Naive thymus-derived CD4-positive, alpha-beta T cell (primary cell): ENCODE measurements around the gene TENM4. TPM values are rescaled to one million over a fixed set of nuclear protein-coding genes. Genes with fewer than 3 reads are reported as not detected.
"Not testable (repeated sequence)": the region's sequence is repeated elsewhere in the genome, so short reads cannot be mapped to it uniquely, and the experiment has no call there.

Experiments used
- ATAC-seq: fragments of 150-1000 bp; cut with Tn5 transposase; 2 replicates; pipeline ENCODE4 v1.10.0; 2021; ENCODE audit warnings: mild to moderate bottlenecking, moderate library complexity
- CTCF ChIA-PET: fragments of 350-600 bp; sonication (Branson Sonifier 250); formaldehyde crosslinking; loops from one replicate; lab custom pipeline; 2021; ENCODE audit warnings: antibody characterized with exemption; lab: Charles Lee
- POLR2A ChIA-PET: fragments of 350-600 bp; sonication (Branson Sonifier 250); formaldehyde crosslinking; loops from one replicate; lab custom pipeline; 2021; ENCODE audit warnings: antibody characterized with exemption, inconsistent platforms; lab: Charles Lee
- DNase-seq, 9 donors: peaks; one replicate each; pipeline versions ENCODE4 v3.0.0 to v3.0.0-alpha.2; 2020 to 2022; ENCODE audit warnings: mixed read lengths in 1 of 9
- H3K27ac ChIP-seq: one replicate; pipeline ENCODE4 v1.7.0; 2013; ENCODE audit warnings: mild to moderate bottlenecking, low read depth, low read length, moderate library complexity
- H3K27me3 ChIP-seq, 2 donors: one replicate each; pipeline ENCODE4 v1.7.0; 2013; ENCODE audit warnings: low read length in 2 of 2, mild to moderate bottlenecking in 2 of 2, moderate library complexity in 2 of 2; ENCODE audit not compliant: control insufficient read depth in 2 of 2, insufficient read depth in 2 of 2
- H3K36me3 ChIP-seq, 3 experiments: 1 replicate in 2 of 3; 2 replicates in 1 of 3; pipeline ENCODE4 v1.7.0; 2013; ENCODE audit warnings: low read length in 3 of 3, mild to moderate bottlenecking in 3 of 3, moderate library complexity in 1 of 3; ENCODE audit not compliant: insufficient read depth in 3 of 3, control insufficient read depth in 2 of 3
- H3K4me1 ChIP-seq, 2 donors: one replicate each; pipeline ENCODE4 v1.7.0; 2013; ENCODE audit warnings: low read length in 2 of 2, mild to moderate bottlenecking in 2 of 2, moderate library complexity in 1 of 2; ENCODE audit not compliant: control insufficient read depth in 2 of 2, insufficient read depth in 2 of 2
- H3K4me3 ChIP-seq: 2 replicates; pipeline ENCODE4 v1.7.0; 2013; ENCODE audit warnings: mild to moderate bottlenecking, low read length
- H3K9me3 ChIP-seq, 3 experiments: 1 replicate in 2 of 3; 2 replicates in 1 of 3; pipeline ENCODE4 v1.7.0; 2013; ENCODE audit warnings: low read length in 3 of 3; ENCODE audit not compliant: control insufficient read depth in 2 of 3
- H3K27ac Mint-ChIP-seq, 9 donors: one replicate each; pipeline ENCODE4 v1.8.0; 2020 to 2022; ENCODE audit warnings: mixed read lengths in 9 of 9, mild to moderate bottlenecking in 8 of 9, moderate library complexity in 5 of 9, inconsistent platforms in 2 of 9
- H3K27me3 Mint-ChIP-seq, 5 donors: one replicate each; pipeline ENCODE4 v1.8.0; 2021 to 2022; ENCODE audit warnings: mixed read lengths in 5 of 5, mild to moderate bottlenecking in 1 of 5
- H3K36me3 Mint-ChIP-seq, 5 donors: one replicate each; pipeline ENCODE4 v1.8.0; 2020 to 2022; ENCODE audit warnings: mixed read lengths in 5 of 5, mild to moderate bottlenecking in 3 of 5, inconsistent platforms in 1 of 5
- H3K4me1 Mint-ChIP-seq, 7 donors: one replicate each; pipeline ENCODE4 v1.8.0; 2020 to 2022; ENCODE audit warnings: mixed read lengths in 7 of 7, mild to moderate bottlenecking in 3 of 7, inconsistent platforms in 1 of 7
- H3K4me3 Mint-ChIP-seq, 10 donors: one replicate each; pipeline ENCODE4 v1.8.0; 2020 to 2022; ENCODE audit warnings: mild to moderate bottlenecking in 10 of 10, mixed read lengths in 10 of 10, moderate library complexity in 6 of 10, inconsistent platforms in 2 of 10
- H3K9me3 Mint-ChIP-seq, 11 donors: one replicate each; pipeline ENCODE4 v1.8.0; 2020 to 2022; ENCODE audit warnings: mixed read lengths in 11 of 11, mild to moderate bottlenecking in 4 of 11, inconsistent platforms in 1 of 11, moderate library complexity in 1 of 11
- intact Hi-C, 2 donors: fragments of 100-400 bp; cut with micrococcal nuclease; formaldehyde crosslinking; loops; one replicate each; pipeline ENCODE4 v1.15.1; 2023
- polyA plus RNA-seq, 2 donors: library from polyadenylated mRNA; unstranded; fragments of 300-500 nt; fragmentation: Illumina TruSeq; gene quantifications; one replicate each; pipeline ENCODE4 v1.2.3, GENCODE V29; 2021
- total RNA-seq, 6 experiments: library from RNA in 5 of 6; stranded (reverse) in 5 of 6; gene quantifications; 1 replicate in 5 of 6; 2 replicates in 1 of 6; pipeline ENCODE4 v1.2.3 and lab custom pipeline; 2021 to 2026

TENM4 gene
- total and polyA plus RNA-seq, 7 experiments from 2014 or later: 0.32 to 0.47 TPM; not detected in 5

GRCh38 chr11:78985663-78986062 lies 455.2 kb downstream of the TENM4 start:
- Histone ChIP-seq H3K36me3 (no peaks in the 10 kb centered on the region), H3K27ac (no peak overlapping the region), H3K9me3 (no peaks in the 10 kb centered on the region), H3K4me1 (no peaks in the 10 kb centered on the region), H3K27me3 (no peaks in the 10 kb centered on the region), H3K4me3 (no peak overlapping the region)
- intact Hi-C loops: no loop called here
- H3K36me3 Mint-ChIP-seq: no peaks in the 10 kb centered on the region
- DNase-seq (no peak), ATAC-seq (no peak)
- no peak overlapping the region for H3K27ac Mint-ChIP-seq
- ChIA-PET POLR2A (no interaction called here), CTCF (no interaction called here)
- H3K4me1 Mint-ChIP-seq: no peaks in the 10 kb centered on the region
- H3K4me3 Mint-ChIP-seq: no peak overlapping the region
- peaks cover 0 to 26% (median 7%) of the 10 kb centered on the region in 5 donors for H3K27me3 Mint-ChIP-seq
- H3K9me3 Mint-ChIP-seq: peaks cover 0 to 2% (median 0%) of the 10 kb centered on the region in 11 donors

GRCh38 chr11:78982473-78982872 lies 458.4 kb downstream of the TENM4 start:
- Histone ChIP-seq H3K27me3 (no peaks in the 10 kb centered on the region), H3K27ac (no peak overlapping the region), H3K4me1 (no peaks in the 10 kb centered on the region), H3K36me3 (no peaks in the 10 kb centered on the region), H3K9me3 (no peaks in the 10 kb centered on the region), H3K4me3 (no peak overlapping the region)
- Mint-ChIP-seq H3K27me3 (peaks cover 0 to 29% (median 8%) of the 10 kb centered on the region in 5 donors), H3K9me3 (peaks cover 0 to 7% (median under 1%) of the 10 kb centered on the region in 11 donors), H3K4me1 (no peaks in the 10 kb centered on the region), H3K4me3 (no peak overlapping the region), H3K27ac (no peak overlapping the region), H3K36me3 (peaks cover 0 to under 1% (median 0%) of the 10 kb centered on the region in 5 donors)
- intact Hi-C loops: no loop called here
- no peak for DNase-seq
- CTCF ChIA-PET: no interaction called here
- POLR2A ChIA-PET: no interaction called here
- no peak for ATAC-seq

- H3K9me3 Mint-ChIP-seq: peaks cover 0 to 10% (median 2%) of the 10 kb centered on the region in 11 donors
- H3K4me3 Mint-ChIP-seq: no peak overlapping the region
- peaks cover 0 to 31% (median 6%) of the 10 kb centered on the region in 5 donors for H3K27me3 Mint-ChIP-seq
- peaks cover 0 to 4% (median 0%) of the 10 kb centered on the region in 5 donors for H3K36me3 Mint-ChIP-seq
- DNase-seq: no peak
- ATAC-seq: no peak
- ChIA-PET CTCF (no interaction called here), POLR2A (no interaction called here)
- no peaks in the 10 kb centered on the region for H3K9me3 ChIP-seq
- no peaks in the 10 kb centered on the region for H3K4me1 Mint-ChIP-seq
- no peaks in the 10 kb centered on the region for H3K4me1 ChIP-seq
- H3K36me3 ChIP-seq: no peaks in the 10 kb centered on the region
- H3K27ac Mint-ChIP-seq: no peak overlapping the region
- no peak overlapping the region for H3K4me3 ChIP-seq
- intact Hi-C loops: no loop called here
- no peaks in the 10 kb centered on the region for H3K27me3 ChIP-seq
- no peak overlapping the region for H3K27ac ChIP-seq
These were observed 459.7 kb downstream of the TENM4 start for GRCh38 chr11:78981153-78981552.

- Histone ChIP-seq H3K36me3 (no peaks in the 10 kb centered on the region), H3K4me1 (no peaks in the 10 kb centered on the region), H3K4me3 (no peak overlapping the region), H3K9me3 (no peaks in the 10 kb centered on the region), H3K27ac (no peak overlapping the region), H3K27me3 (no peaks in the 10 kb centered on the region)
- peaks cover 0 to 4% (median 0%) of the 10 kb centered on the region in 5 donors for H3K36me3 Mint-ChIP-seq
- ChIA-PET POLR2A (no interaction called here), CTCF (no interaction called here)
- H3K4me1 Mint-ChIP-seq: no peaks in the 10 kb centered on the region
- ATAC-seq (no peak), DNase-seq (no peak)
- H3K4me3 Mint-ChIP-seq: no peak overlapping the region
- peaks cover 0 to 24% (median 7%) of the 10 kb centered on the region in 5 donors for H3K27me3 Mint-ChIP-seq
- intact Hi-C loops: no loop called here
- H3K27ac Mint-ChIP-seq: no peak overlapping the region
- peaks cover 0 to 10% (median 2%) of the 10 kb centered on the region in 11 donors for H3K9me3 Mint-ChIP-seq
These were observed 462.0 kb downstream of the TENM4 start for GRCh38 chr11:78978831-78979230.

GRCh38 chr11:78977848-78978247 lies 463.0 kb downstream of the TENM4 start:
- CTCF ChIA-PET, H3K4me3 Mint-ChIP-seq, H3K27ac ChIP-seq, H3K4me3 ChIP-seq, H3K36me3 ChIP-seq, H3K27me3 ChIP-seq, H3K27ac Mint-ChIP-seq, H3K4me1 ChIP-seq, H3K9me3 ChIP-seq, intact Hi-C loops, H3K36me3 Mint-ChIP-seq, H3K9me3 Mint-ChIP-seq, H3K4me1 Mint-ChIP-seq, DNase-seq, POLR2A ChIA-PET, ATAC-seq: not testable (repeated sequence)
- peaks cover 0 to 16% (median 10%) of the 10 kb centered on the region in 5 donors for H3K27me3 Mint-ChIP-seq

- no peak overlapping the region for H3K27ac ChIP-seq
These were observed 463.8 kb downstream of the TENM4 start for GRCh38 chr11:78977009-78977408.

GRCh38 chr11:78975081-78975480 lies 465.7 kb downstream of the TENM4 start:
- DNase-seq (no peak), ATAC-seq (no peak)
- Mint-ChIP-seq H3K36me3 (peaks cover 0 to 4% (median 0%) of the 10 kb centered on the region in 5 donors), H3K27ac (no peak overlapping the region), H3K4me3 (no peak overlapping the region), H3K9me3 (peaks cover 0 to 10% (median 2%) of the 10 kb centered on the region in 11 donors), H3K27me3 (peaks cover 0 to 17% (median 8%) of the 10 kb centered on the region in 5 donors), H3K4me1 (no peaks in the 10 kb centered on the region)
- H3K36me3 ChIP-seq: no peaks in the 10 kb centered on the region
- intact Hi-C loops: no loop called here
- no peaks in the 10 kb centered on the region for H3K27me3 ChIP-seq
- H3K4me3 ChIP-seq: no peak overlapping the region
- no peaks in the 10 kb centered on the region for H3K4me1 ChIP-seq
- CTCF ChIA-PET: no interaction called here
- POLR2A ChIA-PET: no interaction called here
- H3K9me3 ChIP-seq: no peaks in the 10 kb centered on the region
- no peak overlapping the region for H3K27ac ChIP-seq

More at GRCh38 chr11:78977009-78977408, 463.8 kb downstream of the TENM4 start:
- H3K27me3 Mint-ChIP-seq: peaks cover 0 to 17% (median 8%) of the 10 kb centered on the region in 5 donors
- Histone ChIP-seq H3K36me3 (no peaks in the 10 kb centered on the region), H3K27me3 (no peaks in the 10 kb centered on the region), H3K4me1 (no peaks in the 10 kb centered on the region), H3K4me3 (no peak overlapping the region), H3K9me3 (no peaks in the 10 kb centered on the region)
- ChIA-PET POLR2A (no interaction called here), CTCF (no interaction called here)
- ATAC-seq: no peak
- H3K36me3 Mint-ChIP-seq: peaks cover 0 to 4% (median 0%) of the 10 kb centered on the region in 5 donors
- no peaks in the 10 kb centered on the region for H3K4me1 Mint-ChIP-seq
- intact Hi-C loops: no loop called here
- no peak for DNase-seq
- H3K4me3 Mint-ChIP-seq: no peak overlapping the region
- H3K27ac Mint-ChIP-seq: no peak overlapping the region
- peaks cover 0 to 10% (median 2%) of the 10 kb centered on the region in 11 donors for H3K9me3 Mint-ChIP-seq
